Inferior parietal cortex (tissue), 1 donor: ENCODE data around the gene DNASE1L3.
"Not testable (repeated sequence)": the region's sequence is repeated elsewhere in the genome, so short reads cannot be mapped to it uniquely, and the experiment has no call there.

ENCODE experiments used
- DNase-seq: peaks from one replicate; pipeline ENCODE4 v3.0.0-alpha.2; 2016; ENCODE audit errors: extremely low spot score

The DNASE1L3 gene, protein sequence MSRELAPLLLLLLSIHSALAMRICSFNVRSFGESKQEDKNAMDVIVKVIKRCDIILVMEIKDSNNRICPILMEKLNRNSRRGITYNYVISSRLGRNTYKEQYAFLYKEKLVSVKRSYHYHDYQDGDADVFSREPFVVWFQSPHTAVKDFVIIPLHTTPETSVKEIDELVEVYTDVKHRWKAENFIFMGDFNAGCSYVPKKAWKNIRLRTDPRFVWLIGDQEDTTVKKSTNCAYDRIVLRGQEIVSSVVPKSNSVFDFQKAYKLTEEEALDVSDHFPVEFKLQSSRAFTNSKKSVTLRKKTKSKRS

DNA sequence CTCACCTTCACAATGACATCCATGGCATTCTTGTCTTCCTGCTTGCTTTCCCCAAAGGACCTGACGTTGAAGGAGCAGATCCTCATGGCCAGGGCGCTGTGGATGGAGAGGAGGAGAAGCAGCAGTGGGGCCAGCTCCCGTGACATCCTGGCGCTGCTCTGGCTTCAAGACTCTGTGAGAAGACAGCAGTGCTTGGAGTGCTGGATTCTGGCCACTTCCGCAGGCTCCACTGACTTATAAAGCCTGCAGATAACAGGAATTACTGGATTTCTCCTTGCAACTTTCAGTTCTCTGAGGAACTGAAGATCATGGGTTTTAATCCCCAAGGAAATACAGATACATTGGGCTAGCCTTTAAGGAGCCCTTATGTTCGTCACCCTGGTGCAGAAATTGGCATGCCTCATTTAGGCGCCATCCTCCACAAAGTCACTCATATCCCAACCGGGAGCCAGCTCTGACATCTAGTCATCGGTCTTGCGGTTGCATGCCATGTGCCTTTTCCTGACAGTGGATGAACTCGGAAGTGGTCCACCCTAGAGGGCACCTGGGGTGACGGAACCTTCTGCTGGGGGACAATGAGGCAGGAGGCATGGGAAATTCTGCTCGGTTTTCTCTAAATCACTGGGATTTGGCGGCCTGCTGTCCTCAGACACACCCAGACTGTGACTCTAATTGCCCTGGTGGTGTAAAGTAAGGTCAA is at the start of gene DNASE1L3:
DNASE1L3 (minus strand) TSS at position 212 of the 700 bp plus-strand sequence; CDS start at position 146, 66 bp downstream.
- no peak for DNase-seq

DNA sequence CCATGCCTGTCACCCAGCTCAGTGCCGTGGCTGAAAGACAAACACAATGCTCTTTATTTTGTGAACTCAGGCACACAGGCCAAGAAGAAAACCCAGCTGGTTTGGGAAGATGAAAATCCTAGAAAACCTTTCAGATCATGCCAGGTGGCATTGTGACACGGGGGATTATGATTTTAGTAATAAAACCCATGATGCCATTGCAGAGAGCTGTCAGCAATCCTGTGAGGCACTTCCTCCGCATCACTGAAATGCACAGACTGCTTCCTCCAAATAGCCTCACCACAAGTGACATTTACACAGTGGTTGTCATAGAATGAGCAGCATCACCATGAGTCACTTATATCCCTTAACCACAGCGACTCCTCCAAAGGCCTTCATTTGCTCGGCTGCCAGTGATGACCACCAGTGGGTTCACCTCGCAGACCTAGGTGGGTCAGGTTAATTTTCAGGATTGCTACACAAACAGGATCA is 49.5 kb upstream of the DNASE1L3 start:
- DNase-seq: no peak

DNA sequence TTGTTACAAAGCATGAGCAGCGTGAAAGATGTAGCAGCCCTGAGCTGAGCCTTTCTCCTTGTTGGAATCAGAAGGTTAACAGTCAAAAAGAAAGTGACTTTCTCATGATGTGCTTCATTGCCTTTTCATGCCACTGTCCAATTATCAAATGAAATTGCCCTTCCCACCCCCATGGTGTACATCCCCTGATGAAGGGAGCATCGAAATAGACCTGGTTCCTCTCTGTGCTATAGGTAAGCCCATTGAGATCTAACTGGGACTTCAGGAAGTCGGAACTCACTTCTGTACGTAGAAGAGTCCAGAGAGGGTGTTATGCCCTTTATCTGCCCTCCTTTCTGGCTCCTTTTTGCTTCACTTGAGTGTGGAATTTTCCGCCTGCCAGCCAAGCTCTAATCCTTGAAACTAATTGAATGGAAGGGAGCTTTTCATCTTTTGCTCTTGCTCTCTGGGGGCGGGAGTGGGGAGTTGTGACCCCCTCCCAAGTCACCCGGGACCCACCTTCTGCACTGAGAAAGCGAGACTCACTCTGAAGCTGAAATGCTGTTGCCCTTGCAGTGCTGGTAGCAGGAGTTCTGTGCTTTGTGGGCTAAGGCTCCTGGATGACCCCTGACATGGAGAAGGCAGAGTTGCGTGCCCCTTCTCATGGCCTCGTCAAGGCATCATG is 47.8 kb upstream of the DNASE1L3 start:
- DNase-seq: no peak

DNA sequence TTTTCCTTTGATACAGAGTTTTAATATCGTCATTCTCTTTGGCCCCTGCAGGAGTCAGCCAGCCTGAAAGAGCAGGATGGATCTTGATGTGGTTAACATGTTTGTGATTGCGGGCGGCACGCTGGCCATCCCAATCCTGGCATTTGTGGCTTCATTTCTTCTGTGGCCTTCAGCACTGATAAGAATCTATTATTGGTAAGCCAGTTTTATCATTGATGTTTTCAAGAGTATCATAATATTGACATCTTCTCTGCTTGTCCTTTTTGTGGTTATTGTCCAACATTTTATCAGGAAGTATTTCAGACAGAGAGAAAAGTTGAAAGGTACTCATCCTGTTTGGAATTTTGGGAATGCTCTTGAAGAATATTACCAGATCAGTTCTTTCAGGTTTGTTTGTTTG is 45.7 kb upstream of the DNASE1L3 start:
- no peak for DNase-seq

DNA sequence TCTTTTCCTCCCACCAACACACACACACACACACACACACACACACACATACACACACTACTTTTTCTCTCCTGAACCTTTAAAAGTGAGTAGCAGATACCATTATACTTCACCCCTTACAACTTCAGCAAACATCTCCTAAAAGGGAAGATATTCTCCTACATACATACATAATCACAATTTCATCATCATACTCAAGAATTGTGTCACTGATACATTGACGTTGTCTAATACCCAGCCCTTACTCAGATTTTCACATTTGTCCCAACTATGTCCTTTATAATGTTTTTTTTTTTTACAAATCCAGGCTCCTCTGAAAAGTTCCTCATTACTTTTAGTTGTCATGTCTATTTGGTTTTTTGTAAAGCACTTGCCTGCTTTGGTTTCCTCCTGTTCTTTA is 45.3 kb upstream of the DNASE1L3 start:
- DNase-seq: no peak

DNA sequence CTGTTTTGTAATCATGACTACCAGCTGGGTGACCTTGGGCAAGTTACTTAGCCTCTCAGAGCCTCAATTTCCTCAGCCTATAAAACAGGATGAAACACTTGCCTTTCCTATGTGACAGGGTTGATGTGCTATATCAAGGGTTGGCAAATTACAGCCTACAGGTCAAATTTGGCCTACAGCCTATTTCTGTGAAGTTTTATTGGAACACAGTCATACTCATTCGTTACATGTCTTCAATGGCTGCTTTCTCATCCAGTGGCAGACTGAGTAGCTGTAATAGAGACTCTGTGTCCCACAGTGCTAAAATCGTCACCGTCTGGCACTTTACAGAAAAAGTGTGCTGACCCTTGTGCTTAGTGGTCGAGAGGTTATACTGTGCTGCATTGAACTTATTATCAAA is 43.4 kb upstream of the DNASE1L3 start:
- no peak for DNase-seq

DNA sequence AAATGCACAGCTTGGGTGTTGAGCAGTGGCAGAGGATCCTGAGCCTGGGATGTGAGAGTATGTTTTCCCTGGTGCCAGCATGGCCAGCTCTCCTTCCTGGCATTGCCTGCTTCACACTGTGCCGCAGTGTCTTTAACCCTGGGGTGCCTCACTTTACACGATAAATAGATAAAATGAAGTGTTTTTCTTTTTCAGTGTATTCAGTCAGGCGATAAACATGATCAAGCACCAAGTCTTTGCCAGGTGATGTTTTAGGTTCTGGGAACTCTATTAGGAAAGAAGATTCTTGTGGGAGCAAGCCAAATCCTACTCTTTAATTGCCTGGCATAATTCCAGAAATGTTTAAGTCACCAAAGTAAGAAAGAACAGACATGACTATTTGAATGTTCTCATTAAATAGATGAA is 40.9 kb upstream of the DNASE1L3 start:
- no peak for DNase-seq

DNA sequence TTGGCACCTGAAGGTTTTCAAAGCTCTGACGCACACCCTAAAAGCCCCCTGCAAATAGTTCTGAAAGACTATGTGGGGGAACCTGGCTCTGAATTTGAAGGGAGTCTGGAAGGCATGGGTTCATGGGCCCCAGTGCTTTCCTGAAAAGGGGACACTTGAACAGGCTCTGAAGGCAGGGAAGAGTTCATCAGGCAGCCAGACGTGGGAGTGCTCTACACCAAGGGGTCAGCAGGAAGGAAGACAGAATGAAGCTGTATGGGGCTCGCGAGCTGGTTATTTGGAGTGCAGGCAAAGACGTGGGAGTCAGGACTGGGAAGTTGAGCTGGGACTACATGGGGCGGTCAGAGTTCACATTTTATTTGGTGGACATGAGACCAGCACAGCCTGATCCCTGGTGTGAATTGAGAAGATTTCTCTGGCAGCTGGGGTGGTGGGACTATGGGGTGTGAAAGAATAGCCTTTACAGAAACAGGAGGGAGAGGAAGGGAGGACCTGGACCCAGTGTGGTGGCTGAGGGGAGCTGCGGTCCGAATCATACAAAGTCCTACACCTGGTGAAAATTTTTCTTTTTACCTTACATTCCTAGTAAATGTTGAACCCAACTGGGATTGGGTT is 39.4 kb upstream of the DNASE1L3 start:
- no peak for DNase-seq

DNA sequence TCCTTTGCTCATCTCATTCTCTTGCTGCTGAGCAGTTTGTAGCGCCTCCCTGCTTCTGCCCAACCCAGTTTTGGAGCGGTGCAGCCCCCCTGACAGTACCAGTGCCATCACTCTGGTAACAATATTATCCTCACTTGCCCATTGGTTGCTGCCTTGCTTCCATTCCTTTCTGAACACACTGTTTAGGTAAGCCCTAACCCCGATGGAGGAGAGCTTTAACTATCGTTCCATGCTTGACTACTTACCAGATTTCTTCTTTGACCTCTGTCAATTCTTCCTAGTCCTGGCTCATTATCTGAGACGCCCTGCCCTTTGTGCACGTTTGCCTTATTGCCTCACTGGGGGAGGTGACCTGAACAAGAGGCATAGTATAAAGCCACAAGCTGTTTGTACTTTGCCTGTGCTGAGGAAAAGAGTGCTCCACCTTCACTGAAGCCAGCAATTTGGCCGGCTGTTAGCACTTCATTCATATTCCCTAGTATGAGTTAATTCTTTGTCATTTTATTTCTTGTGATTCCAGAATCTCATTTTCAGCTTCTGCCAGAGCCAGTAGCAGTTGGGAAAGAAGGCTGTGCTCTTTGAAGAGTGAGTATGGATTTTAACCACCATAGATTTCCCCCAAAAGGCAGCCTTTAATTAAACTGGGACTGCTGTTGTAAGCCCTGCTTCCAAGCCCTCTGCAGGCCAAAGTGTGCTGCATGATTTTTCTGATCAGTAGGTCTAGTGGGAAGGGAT is 38.8 kb upstream of the DNASE1L3 start:
- no peak for DNase-seq

DNA sequence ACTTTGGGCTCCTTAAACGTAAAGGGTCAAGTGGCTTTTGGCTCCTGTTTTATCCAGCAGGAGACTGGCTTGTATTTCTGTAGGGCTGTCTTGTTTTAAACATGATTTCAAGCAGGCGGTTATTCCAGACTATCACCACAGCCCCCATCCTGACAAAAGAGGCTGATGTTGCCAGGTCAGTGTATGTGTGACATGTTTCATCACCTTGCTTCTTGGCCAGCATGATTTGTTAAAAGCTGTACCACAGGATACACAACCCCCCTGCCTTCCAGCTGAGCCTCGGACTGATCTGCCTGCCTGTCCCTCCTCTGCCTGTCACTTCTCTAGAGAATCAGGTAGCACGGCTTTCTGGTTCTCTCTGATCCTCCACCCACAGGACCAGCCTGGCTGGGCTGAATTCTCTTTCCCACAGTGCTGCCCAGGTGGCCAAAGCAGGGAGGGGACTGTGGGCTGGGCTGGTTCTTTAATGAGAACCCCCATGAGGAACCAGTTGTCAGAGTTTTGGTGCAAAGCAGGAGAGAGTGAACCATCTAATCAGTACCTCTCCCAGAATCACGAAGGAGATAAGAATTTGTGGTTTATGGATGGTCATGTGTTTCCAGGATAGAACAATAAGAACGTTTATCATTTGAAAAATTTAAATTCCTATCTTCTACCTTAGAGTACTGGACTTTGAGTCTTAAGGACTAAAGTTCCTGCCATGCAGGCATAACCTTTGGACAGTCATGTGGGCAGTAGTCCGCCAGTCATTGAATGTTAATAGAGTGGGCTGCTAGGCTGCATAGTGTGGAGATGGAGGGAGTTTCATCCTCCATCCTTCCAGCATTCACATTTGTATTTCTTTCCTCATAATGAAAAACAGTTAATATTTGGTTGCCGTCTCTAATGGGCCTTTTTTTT is 35.6 kb upstream of the DNASE1L3 start:
- DNase-seq: no peak

DNA sequence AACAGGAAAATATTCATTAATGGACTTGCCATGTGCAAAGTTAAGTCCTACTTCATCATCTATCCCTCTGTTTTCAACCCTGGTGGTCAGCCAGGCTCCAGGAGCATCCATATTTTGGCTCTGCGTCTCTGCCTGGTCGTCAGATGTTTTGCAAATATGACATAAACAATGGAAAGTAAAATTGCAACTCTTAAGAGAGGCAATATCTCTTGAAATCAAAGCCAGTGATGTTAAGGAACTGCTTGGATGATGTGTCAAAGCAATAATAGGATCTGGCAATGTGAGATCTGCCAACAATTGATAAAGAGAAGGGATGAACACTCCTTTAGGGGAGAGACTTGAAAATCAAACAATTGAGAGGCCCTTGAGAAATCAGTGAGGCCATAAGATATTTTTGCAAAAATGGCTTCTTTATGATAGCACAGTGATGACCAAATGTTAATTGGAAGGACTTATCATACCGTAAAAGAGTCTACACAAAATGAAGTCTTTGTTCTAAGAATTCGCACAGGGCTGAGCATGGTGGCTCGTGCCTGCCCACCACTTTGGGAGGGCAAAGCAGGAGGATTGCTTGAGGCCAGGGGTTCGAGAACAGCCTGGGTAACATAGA is 33.3 kb upstream of the DNASE1L3 start:
- no peak for DNase-seq

DNA sequence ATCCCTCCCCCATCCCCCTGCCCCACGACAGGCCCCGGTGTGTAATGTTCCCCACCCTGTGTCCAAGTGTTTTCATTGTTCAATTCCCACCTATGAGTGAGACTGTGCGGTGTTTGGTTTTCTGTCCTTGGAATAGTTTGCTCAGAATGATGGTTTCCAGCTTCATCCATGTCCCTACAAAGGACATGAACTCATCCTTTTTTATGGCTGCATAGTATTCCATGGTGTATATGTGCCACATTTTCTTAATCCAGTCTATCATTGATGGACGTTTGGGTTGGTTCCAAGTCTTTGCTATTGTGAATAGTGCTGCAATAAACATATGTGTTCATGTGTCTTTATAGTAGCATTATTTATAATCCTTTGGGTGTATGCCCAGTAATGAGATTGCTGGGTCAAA is 32.1 kb upstream of the DNASE1L3 start:
- DNase-seq: not testable (repeated sequence)

DNA sequence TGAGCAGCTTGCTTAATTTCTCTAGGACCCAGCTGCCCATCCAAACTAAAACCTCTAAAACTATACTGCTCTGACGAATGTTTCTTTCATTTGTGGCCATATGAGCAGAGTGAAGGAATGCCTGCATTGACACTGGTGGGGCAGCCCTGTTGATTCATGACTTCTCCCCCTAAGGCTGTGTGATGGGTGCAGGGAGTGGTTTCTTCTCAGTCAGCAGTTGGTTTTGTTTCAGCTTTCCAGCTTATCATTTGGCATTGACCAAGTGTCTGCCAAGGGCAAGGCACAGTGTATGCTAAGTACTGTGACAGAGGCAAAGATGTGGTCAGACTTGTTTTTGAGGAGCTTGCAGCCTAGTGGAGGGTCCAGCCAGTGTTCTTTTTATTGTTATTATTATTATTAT is 31.6 kb upstream of the DNASE1L3 start:
- DNase-seq: no peak

DNA sequence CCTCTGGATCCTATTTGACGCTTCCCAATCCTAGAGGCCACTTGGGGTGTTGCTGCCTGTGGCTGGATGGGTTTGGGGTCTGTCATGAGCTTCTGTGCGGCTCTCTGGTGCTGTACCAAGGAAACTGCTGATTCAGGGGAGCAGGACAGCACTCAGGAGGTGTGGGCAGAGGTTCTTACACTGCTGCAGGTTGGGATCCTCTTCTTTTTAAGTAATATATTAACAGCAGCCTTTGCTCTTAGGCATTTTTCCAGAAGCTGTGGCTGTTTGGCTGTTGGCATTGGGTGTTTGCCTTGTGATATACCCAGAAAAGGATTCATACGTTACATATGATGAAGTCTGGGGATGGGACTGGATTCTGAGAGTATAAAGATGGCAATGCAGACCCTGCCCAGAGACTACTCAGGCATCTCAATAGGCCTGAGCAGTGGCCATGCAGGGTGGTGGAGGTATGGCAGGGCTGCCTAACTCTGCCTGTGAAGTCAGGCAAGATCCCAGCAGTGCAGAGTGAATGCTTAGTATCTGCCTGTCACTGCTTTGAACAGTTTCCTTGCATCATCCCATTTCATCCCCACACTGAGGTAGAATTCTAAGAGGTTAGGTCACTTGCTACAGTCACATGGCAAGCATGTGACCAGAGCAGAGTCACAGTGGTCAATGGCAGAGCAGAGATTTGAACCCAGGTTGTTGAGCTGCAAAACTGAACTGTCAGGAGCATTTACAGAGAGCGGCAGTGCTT is 30.7 kb upstream of the DNASE1L3 start:
- DNase-seq: no peak

DNA sequence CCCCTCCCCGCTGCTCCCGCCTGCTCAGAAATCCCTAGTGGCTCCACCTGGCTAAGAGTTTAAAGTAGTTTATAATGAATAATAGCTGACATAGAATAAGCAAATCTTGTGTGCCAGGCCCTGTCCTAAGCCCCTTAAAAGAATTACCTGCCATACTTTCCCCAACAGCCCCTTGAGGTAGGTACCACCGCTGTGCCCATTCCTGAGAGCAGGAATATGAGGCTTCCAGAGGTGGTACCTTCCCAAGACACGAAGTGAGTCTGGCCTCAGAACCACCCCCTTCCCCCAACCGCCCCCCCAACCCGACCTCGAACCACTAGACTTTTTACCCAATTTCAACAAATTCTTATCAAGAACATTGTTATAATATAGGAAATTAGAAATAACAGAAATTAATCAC is 28.1 kb upstream of the DNASE1L3 start:
- DNase-seq: no peak

DNA sequence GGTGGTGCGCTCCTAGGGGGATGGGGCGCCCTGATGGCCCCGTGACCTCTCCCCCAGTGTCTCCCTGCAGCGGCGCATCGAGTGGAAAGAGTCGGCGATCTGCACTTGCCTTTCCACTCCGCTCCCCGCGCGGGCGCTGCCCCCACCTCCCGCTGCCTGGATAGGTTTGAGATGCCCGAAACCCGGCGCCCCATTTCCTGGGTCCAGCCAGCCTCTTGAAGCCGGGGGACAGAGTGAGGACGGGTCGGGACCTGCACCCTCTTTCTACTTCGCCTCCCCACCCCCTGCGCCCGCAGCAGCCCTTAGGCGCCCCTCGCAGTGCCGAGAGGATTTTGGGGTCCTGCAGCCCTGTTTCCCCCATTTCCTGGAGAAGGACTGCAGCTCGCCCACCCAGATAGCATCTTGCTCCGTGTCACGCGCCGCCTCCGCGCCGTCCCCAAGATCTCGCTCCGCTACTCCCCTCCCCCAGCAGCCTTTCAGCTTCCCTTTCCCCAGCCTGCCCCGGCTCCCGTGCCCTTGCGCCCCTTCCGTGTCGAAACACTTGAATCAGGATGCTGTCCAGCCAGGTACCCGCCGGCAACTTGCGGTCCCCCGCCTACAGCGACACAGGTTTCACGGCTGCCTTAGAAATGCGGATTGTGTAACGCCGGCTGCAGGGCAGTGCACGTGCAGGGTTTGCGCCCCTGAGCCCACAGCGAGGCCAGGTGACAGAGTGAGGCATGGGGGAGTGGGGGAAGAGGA is 27.3 kb upstream of the DNASE1L3 start:
- DNase-seq: no peak

DNA sequence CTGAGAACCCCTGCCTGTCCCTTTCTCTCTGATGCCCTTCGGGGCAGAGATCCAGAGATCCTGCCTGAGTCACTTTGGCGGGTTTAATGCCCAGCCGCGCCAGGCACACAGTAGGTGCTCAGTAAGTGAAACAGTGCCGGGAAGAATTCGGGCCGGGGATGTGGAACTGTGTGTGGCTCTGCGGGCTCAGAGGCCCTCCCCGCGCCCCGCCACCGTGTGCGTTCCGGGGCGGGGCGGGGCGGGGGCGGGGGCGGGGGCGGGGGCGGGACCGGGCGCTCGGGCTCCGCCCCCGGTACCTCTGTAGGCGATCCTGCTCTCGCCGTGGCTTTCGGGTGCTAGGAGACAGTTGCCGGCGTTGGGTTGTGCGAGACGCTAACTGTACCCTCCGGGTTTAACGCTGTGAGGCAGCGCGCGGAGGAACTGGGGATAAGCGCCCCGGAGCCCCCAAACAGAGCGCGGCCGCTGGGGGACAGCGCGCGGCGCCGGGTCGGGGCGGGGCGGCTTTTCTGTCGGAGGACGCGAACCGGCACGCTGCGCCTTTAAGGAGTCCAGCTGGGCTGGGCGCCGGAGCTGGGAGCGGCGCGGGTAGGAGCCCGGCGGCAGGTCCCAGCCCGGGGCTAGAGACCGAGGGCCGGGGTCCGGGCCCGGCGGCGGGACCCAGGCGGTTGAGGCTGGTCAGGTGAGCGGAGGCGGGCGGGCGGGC is 26.6 kb upstream of the DNASE1L3 start, which contains the start of gene ABHD6:
ABHD6 (plus strand) TSS at position 555 of the 703 bp plus-strand sequence. CDS start 18,795 bp downstream, outside the sequence.
- DNase-seq: peak; percentile 69
